ENCODE results near the gene GNB1.
"Not testable (repeated sequence)": the region's sequence is repeated elsewhere in the genome, so short reads cannot be mapped to it uniquely, and the experiment has no call there.

The GNB1 gene

GRCh38 chr1:1757422-1758058 is 133.3 kb downstream of the GNB1 start:
- H3K9me3 ChIP-seq (ENCODE audit: control insufficient read depth, low read depth, low read length), result no peaks in the 10 kb centered on the region
- no peak overlapping the region for H3K9ac ChIP-seq (ENCODE audit: low read length)
- no peaks in the 10 kb centered on the region for H3K4me1 ChIP-seq (ENCODE audit: control insufficient read depth, low read depth, low read length)
- H3K27ac ChIP-seq (ENCODE audit: low read length), result no peak overlapping the region
- H3K27me3 ChIP-seq (ENCODE audit: control insufficient read depth, insufficient read depth, low read length), result no peaks in the 10 kb centered on the region
- H3K4me3 ChIP-seq (ENCODE audit: low read length), result no peak overlapping the region
- H3K36me3 ChIP-seq (ENCODE audit: control insufficient read depth, low read depth, low read length), result peaks cover 57% of the 10 kb centered on the region

DNA sequence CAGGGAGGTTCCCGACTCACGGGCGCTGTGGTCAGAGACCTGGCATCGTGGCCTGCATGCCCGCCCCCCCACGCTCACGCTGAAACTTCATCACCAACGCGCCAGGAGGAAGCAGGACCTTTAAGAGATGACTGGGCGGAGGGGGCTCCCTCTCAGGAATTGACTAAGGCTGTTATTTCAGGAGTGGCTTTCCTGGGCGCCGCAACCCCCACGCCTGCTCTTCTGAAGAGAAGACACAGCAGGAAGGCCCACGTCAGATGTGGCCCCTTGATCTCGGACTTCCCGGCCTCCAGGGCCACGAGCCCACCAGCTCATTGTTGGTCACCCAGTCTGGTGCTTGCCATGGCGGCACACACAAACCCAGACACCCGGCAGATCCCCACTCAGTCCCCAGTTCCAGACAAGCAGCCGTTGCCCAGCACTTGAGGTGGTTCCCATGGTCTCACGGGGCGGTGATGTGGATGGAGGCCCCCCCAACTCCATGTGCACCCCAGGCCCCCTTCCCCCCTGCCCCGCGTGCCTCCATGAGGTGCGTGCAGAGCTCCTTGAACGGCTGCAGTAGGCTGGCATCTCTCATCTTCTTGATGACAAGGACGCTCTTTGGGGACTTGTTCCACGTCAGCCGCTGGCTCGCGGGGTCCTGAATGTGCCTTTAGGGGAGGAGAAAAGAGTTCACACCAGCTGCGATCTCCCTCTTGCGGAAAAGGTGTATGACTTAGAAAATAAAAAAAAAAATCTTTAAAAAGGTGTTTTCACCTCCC is 134.0 kb downstream of the GNB1 start:
- Histone ChIP-seq H3K4me1 (ENCODE audit: control insufficient read depth, low read depth, low read length) (no peaks in the 10 kb centered on the region), H3K4me3 (ENCODE audit: low read length) (no peak overlapping the region), H3K9ac (ENCODE audit: low read length) (no peak overlapping the region), H3K36me3 (ENCODE audit: control insufficient read depth, low read depth, low read length) (peaks cover 57% of the 10 kb centered on the region), H3K27ac (ENCODE audit: low read length) (no peak overlapping the region), H3K9me3 (ENCODE audit: control insufficient read depth, low read depth, low read length) (no peaks in the 10 kb centered on the region), H3K27me3 (ENCODE audit: control insufficient read depth, insufficient read depth, low read length) (no peaks in the 10 kb centered on the region)

GRCh38 chr1:1755852-1756251 is 135.0 kb downstream of the GNB1 start:
- H3K9me3 ChIP-seq (ENCODE audit: control insufficient read depth, low read depth, low read length), result no peaks in the 10 kb centered on the region
- no peak overlapping the region for H3K4me3 ChIP-seq (ENCODE audit: low read length)
- no peaks in the 10 kb centered on the region for H3K27me3 ChIP-seq (ENCODE audit: control insufficient read depth, insufficient read depth, low read length)
- H3K9ac ChIP-seq (ENCODE audit: low read length), result no peak overlapping the region
- H3K27ac ChIP-seq (ENCODE audit: low read length), result no peak overlapping the region
- H3K36me3 ChIP-seq (ENCODE audit: control insufficient read depth, low read depth, low read length), result peaks cover 48% of the 10 kb centered on the region
- H3K4me1 ChIP-seq (ENCODE audit: control insufficient read depth, low read depth, low read length), result no peaks in the 10 kb centered on the region

- peaks cover 43% of the 10 kb centered on the region for H3K36me3 ChIP-seq (ENCODE audit: control insufficient read depth, low read depth, low read length)
- H3K27ac ChIP-seq (ENCODE audit: low read length), result no peak overlapping the region
- H3K4me1 ChIP-seq (ENCODE audit: control insufficient read depth, low read depth, low read length), result no peaks in the 10 kb centered on the region
- H3K9ac ChIP-seq (ENCODE audit: low read length), result no peak overlapping the region
- H3K4me3 ChIP-seq (ENCODE audit: low read length), result no peak overlapping the region
- H3K27me3 ChIP-seq (ENCODE audit: control insufficient read depth, insufficient read depth, low read length), result no peaks in the 10 kb centered on the region
- H3K9me3 ChIP-seq (ENCODE audit: control insufficient read depth, low read depth, low read length), result no peaks in the 10 kb centered on the region
These were observed 135.5 kb downstream of the GNB1 start for GRCh38 chr1:1755426-1755825.

GRCh38 chr1:1754051-1754815 is 136.7 kb downstream of the GNB1 start:
- no peaks in the 10 kb centered on the region for H3K4me1 ChIP-seq (ENCODE audit: control insufficient read depth, low read depth, low read length)
- H3K9ac ChIP-seq (ENCODE audit: low read length), result no peak overlapping the region
- no peaks in the 10 kb centered on the region for H3K9me3 ChIP-seq (ENCODE audit: control insufficient read depth, low read depth, low read length)
- peaks cover 36% of the 10 kb centered on the region for H3K36me3 ChIP-seq (ENCODE audit: control insufficient read depth, low read depth, low read length)
- H3K27ac ChIP-seq (ENCODE audit: low read length), result no peak overlapping the region
- no peak overlapping the region for H3K4me3 ChIP-seq (ENCODE audit: low read length)
- H3K27me3 ChIP-seq (ENCODE audit: control insufficient read depth, insufficient read depth, low read length), result no peaks in the 10 kb centered on the region

DNA sequence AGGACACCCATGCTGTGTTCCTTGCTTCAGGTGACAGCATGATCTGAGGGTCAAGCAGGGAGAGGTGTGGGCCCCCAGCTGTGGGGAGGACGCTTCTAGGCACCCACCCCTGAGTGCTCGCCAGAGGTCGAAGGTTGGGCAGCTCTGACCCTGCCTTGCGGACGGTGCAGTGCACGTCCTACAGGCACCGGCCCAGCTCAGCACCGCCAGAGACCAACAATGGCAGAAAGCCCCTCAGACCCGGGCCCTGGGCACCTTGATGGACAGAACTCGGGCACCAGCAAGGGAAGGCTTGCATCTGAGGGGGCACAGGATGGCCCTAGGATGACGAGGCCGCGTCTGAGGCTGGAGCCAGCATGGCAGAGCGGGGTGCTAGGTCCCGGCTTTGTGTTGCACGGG is 137.3 kb downstream of the GNB1 start:
- Histone ChIP-seq H3K4me3 (ENCODE audit: low read length) (no peak overlapping the region), H3K27ac (ENCODE audit: low read length) (no peak overlapping the region), H3K9me3 (ENCODE audit: control insufficient read depth, low read depth, low read length) (no peaks in the 10 kb centered on the region), H3K4me1 (ENCODE audit: control insufficient read depth, low read depth, low read length) (no peaks in the 10 kb centered on the region), H3K9ac (ENCODE audit: low read length) (no peak overlapping the region), H3K36me3 (ENCODE audit: control insufficient read depth, low read depth, low read length) (peaks cover 36% of the 10 kb centered on the region), H3K27me3 (ENCODE audit: control insufficient read depth, insufficient read depth, low read length) (no peaks in the 10 kb centered on the region)

- Histone ChIP-seq H3K36me3 (ENCODE audit: control insufficient read depth, low read depth, low read length) (peaks cover 36% of the 10 kb centered on the region), H3K9me3 (ENCODE audit: control insufficient read depth, low read depth, low read length) (no peaks in the 10 kb centered on the region), H3K27ac (ENCODE audit: low read length) (no peak overlapping the region), H3K27me3 (ENCODE audit: control insufficient read depth, insufficient read depth, low read length) (no peaks in the 10 kb centered on the region), H3K4me3 (ENCODE audit: low read length) (no peak overlapping the region), H3K4me1 (ENCODE audit: control insufficient read depth, low read depth, low read length) (no peaks in the 10 kb centered on the region), H3K9ac (ENCODE audit: low read length) (no peak overlapping the region)
These were observed 138.0 kb downstream of the GNB1 start for GRCh38 chr1:1752636-1753606.

GRCh38 chr1:1752190-1752589 is 138.7 kb downstream of the GNB1 start:
- no peaks in the 10 kb centered on the region for H3K4me1 ChIP-seq (ENCODE audit: control insufficient read depth, low read depth, low read length)
- H3K4me3 ChIP-seq (ENCODE audit: low read length), result no peak overlapping the region
- peaks cover 36% of the 10 kb centered on the region for H3K36me3 ChIP-seq (ENCODE audit: control insufficient read depth, low read depth, low read length)
- no peaks in the 10 kb centered on the region for H3K9me3 ChIP-seq (ENCODE audit: control insufficient read depth, low read depth, low read length)
- H3K9ac ChIP-seq (ENCODE audit: low read length), result no peak overlapping the region
- no peaks in the 10 kb centered on the region for H3K27me3 ChIP-seq (ENCODE audit: control insufficient read depth, insufficient read depth, low read length)
- no peak overlapping the region for H3K27ac ChIP-seq (ENCODE audit: low read length)

DNA sequence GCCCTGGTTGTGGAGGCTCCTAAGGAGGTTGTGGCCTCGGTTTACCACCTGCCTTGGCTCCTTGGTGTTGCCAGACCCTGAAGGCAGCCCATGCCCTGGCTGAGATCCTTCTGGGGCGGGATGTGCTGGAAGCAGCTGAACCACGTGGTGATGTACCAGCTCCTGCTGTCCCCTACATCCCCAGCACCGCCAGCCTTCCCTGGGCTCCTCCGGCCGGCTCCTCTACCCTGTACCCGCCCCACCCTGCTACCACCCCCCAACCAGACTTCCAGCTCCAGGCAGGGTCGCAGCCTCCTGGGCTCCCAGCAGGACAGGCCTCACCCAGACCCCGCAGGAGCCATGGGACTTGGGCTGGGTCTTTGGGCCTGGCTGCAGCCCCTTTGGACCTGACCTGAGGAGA is 140.9 kb downstream of the GNB1 start:
- H3K27ac ChIP-seq (ENCODE audit: low read length); H3K9ac ChIP-seq (ENCODE audit: low read length); H3K9me3 ChIP-seq (ENCODE audit: control insufficient read depth, low read depth, low read length); H3K27me3 ChIP-seq (ENCODE audit: control insufficient read depth, insufficient read depth, low read length); H3K4me1 ChIP-seq (ENCODE audit: control insufficient read depth, low read depth, low read length); H3K4me3 ChIP-seq (ENCODE audit: low read length): not testable (repeated sequence)
- H3K36me3 ChIP-seq (ENCODE audit: control insufficient read depth, low read depth, low read length), result peaks cover 18% of the 10 kb centered on the region

DNA sequence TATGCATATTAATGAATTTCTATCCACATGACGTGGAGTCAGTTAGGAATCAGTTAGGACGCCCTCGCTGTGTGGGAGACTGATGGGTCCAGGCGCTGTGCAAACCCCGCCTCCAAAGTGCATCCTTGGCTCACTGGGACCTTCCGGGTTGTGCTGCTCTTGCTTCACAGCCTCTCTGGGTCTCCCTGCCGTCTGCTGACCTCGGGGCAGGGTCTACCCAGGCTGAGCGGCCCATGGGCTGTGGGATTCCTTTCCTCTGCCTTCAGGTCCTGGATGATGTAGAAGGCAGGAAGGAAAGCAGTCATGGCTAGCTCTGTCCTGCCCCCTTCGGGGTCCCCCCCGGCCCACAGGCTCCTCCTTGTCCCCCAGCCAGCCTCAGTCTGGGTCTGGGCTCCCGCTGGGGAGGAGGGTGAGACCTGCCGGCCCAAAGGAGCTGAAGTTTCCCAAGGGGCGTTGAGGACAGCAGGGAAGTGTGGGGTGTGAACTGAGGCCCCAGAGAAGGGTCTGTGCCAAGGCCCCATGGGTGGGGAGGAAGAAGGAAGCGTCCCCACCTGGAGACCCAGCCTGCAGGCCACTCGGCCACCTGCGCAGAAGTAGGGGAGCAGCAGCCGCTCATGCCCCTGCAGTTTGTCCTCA is 142.1 kb downstream of the GNB1 start:
- H3K27ac ChIP-seq (ENCODE audit: low read length), result no peak overlapping the region
- H3K27me3 ChIP-seq (ENCODE audit: control insufficient read depth, insufficient read depth, low read length), result no peaks in the 10 kb centered on the region
- no peak overlapping the region for H3K9ac ChIP-seq (ENCODE audit: low read length)
- no peaks in the 10 kb centered on the region for H3K9me3 ChIP-seq (ENCODE audit: control insufficient read depth, low read depth, low read length)
- H3K36me3 ChIP-seq (ENCODE audit: control insufficient read depth, low read depth, low read length), result peaks cover 12% of the 10 kb centered on the region
- H3K4me1 ChIP-seq (ENCODE audit: control insufficient read depth, low read depth, low read length), result no peaks in the 10 kb centered on the region
- no peak overlapping the region for H3K4me3 ChIP-seq (ENCODE audit: low read length)

GRCh38 chr1:1746566-1746909 is 144.3 kb downstream of the GNB1 start:
- H3K36me3 ChIP-seq (ENCODE audit: control insufficient read depth, low read depth, low read length); H3K9ac ChIP-seq (ENCODE audit: low read length); H3K9me3 ChIP-seq (ENCODE audit: control insufficient read depth, low read depth, low read length); H3K4me1 ChIP-seq (ENCODE audit: control insufficient read depth, low read depth, low read length); H3K4me3 ChIP-seq (ENCODE audit: low read length); H3K27ac ChIP-seq (ENCODE audit: low read length); H3K27me3 ChIP-seq (ENCODE audit: control insufficient read depth, insufficient read depth, low read length): not testable (repeated sequence)

Data from iPS-18a (cell line).